Measurements from ENCODE around the gene IL18.

IL18 gene

GRCh38 chr11:112132737-112133136 lies 31.2 kb downstream of the IL18 start:
- TF ChIP-seq ZFX (IDR thresholded peaks at IDR 0.05; ENCODE audit: borderline replicate concordance) (no peak), CTCF (IDR thresholded peaks at IDR 0.05) (no peak)
- H3K27ac ChIP-seq = no peak overlapping the region

- no peak for TF ChIP-seq ZFX (IDR thresholded peaks at IDR 0.05; ENCODE audit: borderline replicate concordance)
- TF ChIP-seq CTCF (IDR thresholded peaks at IDR 0.05) = no peak
- H3K27ac ChIP-seq = no peak overlapping the region
Observed at GRCh38 chr11:112129656-112130055, 34.2 kb downstream of the IL18 start.

- H3K27ac ChIP-seq = no peak overlapping the region
Observed at GRCh38 chr11:112128483-112129121, 35.3 kb downstream of the IL18 start.

GRCh38 chr11:112127056-112127455 lies 36.8 kb downstream of the IL18 start:
- no peak overlapping the region for H3K27ac ChIP-seq
- TF ChIP-seq CTCF (IDR thresholded peaks at IDR 0.05) = no peak
- no peak for TF ChIP-seq ZFX (IDR thresholded peaks at IDR 0.05; ENCODE audit: borderline replicate concordance)

More at GRCh38 chr11:112128483-112129121, 35.3 kb downstream of the IL18 start:
- TF ChIP-seq CTCF (IDR thresholded peaks at IDR 0.05) (no peak), ZFX (IDR thresholded peaks at IDR 0.05; ENCODE audit: borderline replicate concordance) (no peak)

GRCh38 chr11:112123129-112123528 lies 40.8 kb downstream of the IL18 start:
- H3K27ac ChIP-seq = no peak overlapping the region
- TF ChIP-seq ZFX (IDR thresholded peaks at IDR 0.05; ENCODE audit: borderline replicate concordance) = no peak
- TF ChIP-seq CTCF (IDR thresholded peaks at IDR 0.05) = no peak

GRCh38 chr11:112121981-112122615 lies 41.8 kb downstream of the IL18 start:
- H3K27ac ChIP-seq = no peak overlapping the region
- TF ChIP-seq ZFX (IDR thresholded peaks at IDR 0.05; ENCODE audit: borderline replicate concordance) (no peak), CTCF (IDR thresholded peaks at IDR 0.05) (no peak)

- no peak for TF ChIP-seq CTCF (IDR thresholded peaks at IDR 0.05)
- no peak for TF ChIP-seq ZFX (IDR thresholded peaks at IDR 0.05; ENCODE audit: borderline replicate concordance)
- no peak overlapping the region for H3K27ac ChIP-seq
Observed at GRCh38 chr11:112118176-112118575, 45.7 kb downstream of the IL18 start.
